ENCODE results near the gene TRPM2. TPM values are rescaled to one million over a fixed set of nuclear protein-coding genes. Genes with fewer than 3 reads are reported as not detected.

The TRPM2 gene
- total RNA-seq, 1 donor: not detected

DNA sequence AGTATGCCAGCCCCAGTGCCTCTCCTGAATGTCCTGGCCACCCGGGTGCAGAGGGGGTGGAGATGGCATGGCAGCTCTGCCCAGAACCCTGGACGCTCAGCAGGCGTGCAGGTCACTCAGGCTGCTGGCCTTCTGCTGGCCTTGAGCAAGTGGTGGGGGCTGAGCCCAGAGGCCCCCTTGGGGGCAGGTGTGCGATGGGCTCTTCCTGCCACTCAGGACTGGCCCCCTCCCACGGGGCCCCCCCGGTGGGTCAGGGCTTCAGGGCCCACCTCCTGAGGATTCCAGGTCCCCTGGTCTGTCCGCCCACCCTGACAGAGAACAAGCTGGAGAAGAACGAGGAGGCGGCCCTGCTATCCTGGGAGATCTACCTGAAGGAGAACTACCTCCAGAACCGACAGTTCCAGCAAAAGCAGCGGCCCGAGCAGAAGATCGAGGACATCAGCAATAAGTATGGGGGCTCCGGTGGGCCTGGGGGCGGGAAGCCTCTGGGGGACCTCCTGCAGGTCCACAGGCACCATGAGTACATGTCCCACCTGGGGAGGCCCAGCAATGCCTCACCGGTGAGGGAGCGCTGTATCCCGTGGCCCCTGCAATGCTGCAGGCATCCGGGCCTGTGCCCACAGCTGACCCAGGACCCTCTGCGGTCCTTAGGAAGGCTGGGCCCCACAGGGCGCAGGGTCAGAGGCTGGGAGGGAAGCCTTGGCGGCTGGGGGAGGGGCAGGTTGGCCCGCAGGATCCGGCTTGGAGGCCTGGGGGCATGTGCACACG is 64.9 kb downstream of the TRPM2 start:
- TF ChIP-seq, protein P1, sequence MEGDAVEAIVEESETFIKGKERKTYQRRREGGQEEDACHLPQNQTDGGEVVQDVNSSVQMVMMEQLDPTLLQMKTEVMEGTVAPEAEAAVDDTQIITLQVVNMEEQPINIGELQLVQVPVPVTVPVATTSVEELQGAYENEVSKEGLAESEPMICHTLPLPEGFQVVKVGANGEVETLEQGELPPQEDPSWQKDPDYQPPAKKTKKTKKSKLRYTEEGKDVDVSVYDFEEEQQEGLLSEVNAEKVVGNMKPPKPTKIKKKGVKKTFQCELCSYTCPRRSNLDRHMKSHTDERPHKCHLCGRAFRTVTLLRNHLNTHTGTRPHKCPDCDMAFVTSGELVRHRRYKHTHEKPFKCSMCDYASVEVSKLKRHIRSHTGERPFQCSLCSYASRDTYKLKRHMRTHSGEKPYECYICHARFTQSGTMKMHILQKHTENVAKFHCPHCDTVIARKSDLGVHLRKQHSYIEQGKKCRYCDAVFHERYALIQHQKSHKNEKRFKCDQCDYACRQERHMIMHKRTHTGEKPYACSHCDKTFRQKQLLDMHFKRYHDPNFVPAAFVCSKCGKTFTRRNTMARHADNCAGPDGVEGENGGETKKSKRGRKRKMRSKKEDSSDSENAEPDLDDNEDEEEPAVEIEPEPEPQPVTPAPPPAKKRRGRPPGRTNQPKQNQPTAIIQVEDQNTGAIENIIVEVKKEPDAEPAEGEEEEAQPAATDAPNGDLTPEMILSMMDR (IDR thresholded peaks at IDR 0.05; ENCODE audit: insufficient read depth, low read length): no peak
- no peak for DNase-seq (ENCODE audit: low read depth)
- no peak overlapping the region for H3K4me3 ChIP-seq (ENCODE audit: low read depth, low read length)

GRCh38 chr21:44418876-44419230 is 65.4 kb downstream of the TRPM2 start:
- no peak for DNase-seq (ENCODE audit: low read depth)
- H3K4me3 ChIP-seq (ENCODE audit: low read depth, low read length): no peak overlapping the region
- TF ChIP-seq, protein P1 (IDR thresholded peaks at IDR 0.05; ENCODE audit: insufficient read depth, low read length): no peak

- no peak overlapping the region for H3K4me3 ChIP-seq (ENCODE audit: low read depth, low read length)
- DNase-seq (ENCODE audit: low read depth): no peak
- TF ChIP-seq, protein P1 (IDR thresholded peaks at IDR 0.05; ENCODE audit: insufficient read depth, low read length): no peak
Observed at GRCh38 chr21:44419679-44420078, 66.3 kb downstream of the TRPM2 start.

DNA sequence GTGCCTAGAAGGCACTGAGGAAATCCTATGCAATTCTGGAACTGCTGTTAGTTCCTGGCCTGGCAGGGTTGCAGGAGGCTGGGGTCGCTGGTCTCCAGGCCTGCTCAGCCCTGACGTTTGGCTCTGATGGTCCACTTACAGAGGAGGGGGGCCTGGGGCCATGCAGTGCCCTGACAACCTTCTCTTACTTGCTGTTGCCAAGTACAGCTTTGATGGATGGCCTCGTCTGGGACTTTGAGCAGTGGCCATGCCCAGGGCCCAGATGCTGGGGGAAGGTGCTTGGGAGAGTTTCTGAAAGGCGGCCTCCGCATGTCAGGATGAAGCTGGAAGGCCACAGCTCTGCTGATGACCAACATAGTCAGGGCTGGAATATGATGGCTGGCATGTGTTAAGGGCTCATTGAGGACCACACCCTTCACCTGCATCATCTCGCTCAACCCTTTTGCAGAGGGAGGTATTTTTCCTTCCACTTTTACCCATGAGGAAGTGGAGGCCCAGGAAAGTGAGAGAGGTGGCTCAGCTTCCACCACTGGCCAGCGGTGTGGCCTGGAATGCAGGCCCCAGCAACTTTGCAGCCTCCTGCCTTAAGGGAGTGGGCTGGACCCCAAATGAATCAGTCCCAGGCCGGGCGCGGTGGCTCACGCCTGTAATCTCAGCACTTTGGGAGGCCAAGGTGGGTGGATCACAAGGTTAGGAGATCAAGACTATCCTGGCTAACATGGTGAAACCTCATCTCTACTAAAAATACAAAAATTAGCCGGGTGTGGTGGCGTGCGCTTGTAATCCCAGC is 67.2 kb downstream of the TRPM2 start:
- TF ChIP-seq, protein P1 (IDR thresholded peaks at IDR 0.05; ENCODE audit: insufficient read depth, low read length): no peak
- no peak for DNase-seq (ENCODE audit: low read depth)
- H3K4me3 ChIP-seq (ENCODE audit: low read depth, low read length): no peak overlapping the region

- H3K4me3 ChIP-seq (ENCODE audit: low read depth, low read length): no peak overlapping the region
- DNase-seq (ENCODE audit: low read depth): no peak
- TF ChIP-seq, protein P1 (IDR thresholded peaks at IDR 0.05; ENCODE audit: insufficient read depth, low read length): no peak
Observed at GRCh38 chr21:44421901-44422840, 68.8 kb downstream of the TRPM2 start.

GRCh38 chr21:44423312-44423821 is 69.9 kb downstream of the TRPM2 start:
- H3K4me3 ChIP-seq (ENCODE audit: low read depth, low read length): no peak overlapping the region
- DNase-seq (ENCODE audit: low read depth): no peak
- TF ChIP-seq, protein P1 (IDR thresholded peaks at IDR 0.05; ENCODE audit: insufficient read depth, low read length): no peak
